GM12878 (cell line): ENCODE measurements around the gene PRR23C.

Source experiments
- CBX5 ChIP-seq: sonication (generic); IDR thresholded peaks from 2 replicates; pipeline ENCODE4 v1.6.1; 2016; ENCODE audit warnings: low read depth, moderate library complexity, mild to moderate bottlenecking, inconsistent platforms
- KLF5 ChIP-seq: fragments of 450-650 bp; IDR thresholded peaks from 2 replicates; pipeline ENCODE4 v1.6.1; 2014; ENCODE audit warnings: mild to moderate bottlenecking; ENCODE audit not compliant: partially characterized antibody
- MXI1 ChIP-seq: fragments of 150-350 bp; IDR thresholded peaks from 2 replicates; pipeline ENCODE4 v1.6.1; 2011; ENCODE audit warnings: low read depth, mild to moderate bottlenecking, inconsistent platforms, low read length, improper control_type of control experiment
- RUNX3 ChIP-seq: IDR thresholded peaks from 2 replicates; pipeline ENCODE4 v1.6.1; 2012; ENCODE audit warnings: low read length, inconsistent platforms
- SREBF2 ChIP-seq: IDR thresholded peaks from 2 replicates; pipeline ENCODE4 v1.6.1; 2012; ENCODE audit warnings: mild to moderate bottlenecking, low read length
- TCF12 ChIP-seq: IDR thresholded peaks from 2 replicates; pipeline ENCODE4 v1.6.1; 2011; ENCODE audit warnings: low read depth, mild to moderate bottlenecking, low read length
- USF1 ChIP-seq: IDR thresholded peaks from 2 replicates; pipeline ENCODE4 v1.6.1; 2011; ENCODE audit warnings: borderline replicate concordance, low read depth, mild to moderate bottlenecking, moderate library complexity, mixed read lengths, low read length; ENCODE audit not compliant: insufficient read depth; ENCODE audit errors: extremely low read length
- ZNF687 ChIP-seq: fragments of 450-650 bp; IDR thresholded peaks from 2 replicates; pipeline ENCODE4 v1.6.1; 2017; ENCODE audit warnings: mild to moderate bottlenecking, moderate library complexity
- TF ChIP-seq, protein P1 (sequence below), 3 experiments: IDR thresholded peaks in 2 of 3; conservative IDR thresholded peaks in 1 of 3; 2 replicates each; pipeline ENCODE4 v1.5.1; 2011; ENCODE audit warnings: low read depth in 3 of 3, low read length in 3 of 3, mild to moderate bottlenecking in 3 of 3, control low read depth in 2 of 3, moderate library complexity in 2 of 3, inconsistent platforms in 1 of 3, mixed read lengths in 1 of 3; ENCODE audit not compliant: control insufficient read depth in 2 of 3, insufficient read depth in 1 of 3; ENCODE audit errors: extremely low read depth in 1 of 3

- TF ChIP-seq, protein P1, sequence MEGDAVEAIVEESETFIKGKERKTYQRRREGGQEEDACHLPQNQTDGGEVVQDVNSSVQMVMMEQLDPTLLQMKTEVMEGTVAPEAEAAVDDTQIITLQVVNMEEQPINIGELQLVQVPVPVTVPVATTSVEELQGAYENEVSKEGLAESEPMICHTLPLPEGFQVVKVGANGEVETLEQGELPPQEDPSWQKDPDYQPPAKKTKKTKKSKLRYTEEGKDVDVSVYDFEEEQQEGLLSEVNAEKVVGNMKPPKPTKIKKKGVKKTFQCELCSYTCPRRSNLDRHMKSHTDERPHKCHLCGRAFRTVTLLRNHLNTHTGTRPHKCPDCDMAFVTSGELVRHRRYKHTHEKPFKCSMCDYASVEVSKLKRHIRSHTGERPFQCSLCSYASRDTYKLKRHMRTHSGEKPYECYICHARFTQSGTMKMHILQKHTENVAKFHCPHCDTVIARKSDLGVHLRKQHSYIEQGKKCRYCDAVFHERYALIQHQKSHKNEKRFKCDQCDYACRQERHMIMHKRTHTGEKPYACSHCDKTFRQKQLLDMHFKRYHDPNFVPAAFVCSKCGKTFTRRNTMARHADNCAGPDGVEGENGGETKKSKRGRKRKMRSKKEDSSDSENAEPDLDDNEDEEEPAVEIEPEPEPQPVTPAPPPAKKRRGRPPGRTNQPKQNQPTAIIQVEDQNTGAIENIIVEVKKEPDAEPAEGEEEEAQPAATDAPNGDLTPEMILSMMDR (IDR thresholded peaks at IDR 0.05 in 2 of 3, conservative IDR thresholded peaks at IDR 0.05 in 1 of 3; ENCODE audit: control insufficient read depth in 2 of 3, extremely low read depth in 1 of 3, insufficient read depth in 1 of 3, low read depth in 3 of 3, low read length in 3 of 3): no peak
- TF ChIP-seq KLF5: no peak
- no peak for TF ChIP-seq ZNF687
- no peak for TF ChIP-seq RUNX3
- no peak for TF ChIP-seq SREBF2
- TF ChIP-seq TCF12: no peak
- no peak for TF ChIP-seq MXI1
- no peak for TF ChIP-seq CBX5
- no peak for TF ChIP-seq USF1
Measured at GRCh38 chr3:139062918-139063317, 18.2 kb upstream of the PRR23C start.
